Activated T-cell treated with anti-CD3 and anti-CD28 coated beads for 24 hours (primary cell): ENCODE measurements around the gene PCDHAC1.
"Not testable (repeated sequence)": the region's sequence is repeated elsewhere in the genome, so short reads cannot be mapped to it uniquely, and the experiment has no call there.

Source experiments
- DNase-seq: peaks from one replicate; pipeline ENCODE4 v3.0.0-alpha.2; 2020; ENCODE audit warnings: low read depth

Gene PCDHAC1

GRCh38 chr5:140925806-140926442 lies at the start of gene PCDHAC1:
TSS of gene PCDHAC1 (plus strand) at chr5:140926299. CDS start at chr5:140926893, 594 bp downstream.
- no peak for DNase-seq

- not testable (repeated sequence) for DNase-seq
These were observed 49.4 kb upstream of the PCDHAC1 start for GRCh38 chr5:140876541-140877261.

GRCh38 chr5:140877262-140877581 lies 48.9 kb upstream of the PCDHAC1 start:
- DNase-seq, result no peak

- no peak for DNase-seq
These were observed 44.1 kb upstream of the PCDHAC1 start, which contains the start of gene PCDHA13 for GRCh38 chr5:140881889-140882590. TSS of gene PCDHA13 (plus strand) at chr5:140882124. CDS start at chr5:140882269, 145 bp downstream.

GRCh38 chr5:140882591-140882899 lies 43.6 kb upstream of the PCDHAC1 start:
- DNase-seq, result no peak

GRCh38 chr5:140883373-140883772 lies 42.7 kb upstream of the PCDHAC1 start:
- DNase-seq, result no peak

GRCh38 chr5:140883927-140884697 lies 42.0 kb upstream of the PCDHAC1 start:
- DNase-seq, result no peak

GRCh38 chr5:140916325-140916724 lies 9.8 kb upstream of the PCDHAC1 start:
- DNase-seq, result no peak

GRCh38 chr5:140923601-140924000 lies 2.5 kb upstream of the PCDHAC1 start:
- DNase-seq, result no peak

- no peak for DNase-seq
These were observed 536 bp downstream of the PCDHAC1 start for GRCh38 chr5:140926443-140927227.

- no peak for DNase-seq
These were observed 1.1 kb downstream of the PCDHAC1 start for GRCh38 chr5:140927228-140927573.

GRCh38 chr5:140934964-140935606 lies 9.0 kb downstream of the PCDHAC1 start:
- no peak for DNase-seq

- no peak for DNase-seq
These were observed 20.5 kb downstream of the PCDHAC1 start for GRCh38 chr5:140946578-140946977.

- no peak for DNase-seq
These were observed 25.5 kb downstream of the PCDHAC1 start for GRCh38 chr5:140951636-140952035.

GRCh38 chr5:140953234-140953633 lies 27.1 kb downstream of the PCDHAC1 start:
- no peak for DNase-seq

GRCh38 chr5:140962190-140962589 lies 36.1 kb downstream of the PCDHAC1 start:
- no peak for DNase-seq

- no peak for DNase-seq
These were observed 38.3 kb downstream of the PCDHAC1 start for GRCh38 chr5:140964356-140964755.

GRCh38 chr5:140965905-140966292 lies 39.8 kb downstream of the PCDHAC1 start:
- no peak for DNase-seq

- DNase-seq, result no peak
These were observed 40.5 kb downstream of the PCDHAC1 start, which contains the start of gene PCDHAC2 for GRCh38 chr5:140966293-140967225. TSS of gene PCDHAC2 (plus strand) at chr5:140966476. CDS start at chr5:140966767, 291 bp downstream.
